Stomach (tissue), 9 donors: ENCODE data around the gene USP37. TPM values are rescaled to one million over a fixed set of nuclear protein-coding genes. Genes with fewer than 3 reads are reported as not detected.

Experiments used
- DNase-seq, 2 donors: peaks; one replicate each; pipeline versions ENCODE4 v3.0.0 to v3.0.0-alpha.2; 2013 to 2019
- H3K27ac ChIP-seq, 5 donors: fragments of 200-600 bp in 4 of 5; sonication (generic) in 4 of 5; one replicate each; pipeline ENCODE4 v1.5.1; 2013 to 2019; ENCODE audit warnings: mild to moderate bottlenecking in 1 of 5, moderate library complexity in 1 of 5
- H3K27me3 ChIP-seq, 3 donors: fragments of 200-600 bp; sonication (generic); one replicate each; pipeline ENCODE4 v1.5.1; 2017 to 2019; ENCODE audit warnings: mixed run types in 1 of 3
- H3K36me3 ChIP-seq, 4 donors: fragments of 200-600 bp; sonication (generic); 1 replicate in 3 of 4; 2 replicates in 1 of 4; pipeline ENCODE4 v1.5.1; 2016 to 2019
- H3K4me1 ChIP-seq, 4 donors: fragments of 200-600 bp; sonication (generic); one replicate each; pipeline ENCODE4 v1.5.1; 2016 to 2019
- H3K4me3 ChIP-seq, 4 donors: fragments of 200-600 bp; sonication (generic) in 3 of 4; one replicate each; pipeline ENCODE4 v1.5.1; 2016 to 2019; ENCODE audit warnings: mild to moderate bottlenecking in 1 of 4
- H3K9me3 ChIP-seq, 4 donors: fragments of 200-600 bp; sonication (generic); one replicate each; pipeline ENCODE4 v1.5.1; 2016 to 2019
- EP300 ChIP-seq: sonication (generic); formaldehyde crosslinking; IDR thresholded peaks from one replicate; pipeline ENCODE4 v1.6.1; 2017; ENCODE audit warnings: antibody characterized with exemption
- POLR2A ChIP-seq, 4 donors: fragments of 450-650 bp; IDR thresholded peaks; one replicate each; pipeline ENCODE4 v1.6.1; 2016; ENCODE audit warnings: antibody characterized with exemption in 4 of 4, control low read depth in 2 of 4, mild to moderate bottlenecking in 1 of 4, moderate library complexity in 1 of 4
- POLR2AphosphoS5 ChIP-seq, 3 donors: sonication (generic); formaldehyde crosslinking; IDR thresholded peaks; one replicate each; pipeline ENCODE4 v1.6.1; 2016; ENCODE audit warnings: antibody characterized with exemption in 3 of 3
- WGBS, 5 donors: extraction: QIAGEN DNeasy Blood & Tissue Kit in 3 of 5; methylation state at CpG; one replicate each; pipeline versions ENCODE4 v1.1.5 to v1.1.7; 2013 to 2018; 5-methylcytosine and 5-hydroxymethylcytosine counted together
- intact Hi-C: fragments of 100-400 bp; cut with DNase I; formaldehyde crosslinking; loops from one replicate; pipeline ENCODE4 v1.15.1; 2023; ENCODE audit warnings: low total_unique reads
- polyA plus RNA-seq, 3 donors: library from polyadenylated mRNA; stranded (reverse); fragments of 200-250 nt; gene quantifications; one replicate each; pipeline ENCODE4 v1.2.3, GENCODE V29; 2013
- total RNA-seq, 5 donors: library from RNA; depleted of rRNA; stranded (reverse); fragments of >200 nt; gene quantifications; one replicate each; pipeline versions ENCODE4 v1.1.0 to v1.2.3, GENCODE V29; 2014 to 2016
- TF ChIP-seq, protein P1 (sequence below), 7 experiments: fragments of 450-650 bp in 4 of 7; fragments of 200-600 bp in 3 of 7; sonication (generic) in 3 of 7; IDR thresholded peaks; one replicate each; pipeline ENCODE4 v1.5.1; 2016 to 2019; ENCODE audit warnings: antibody characterized with exemption in 7 of 7, control low read depth in 2 of 7, mild to moderate bottlenecking in 1 of 7
- donor health status: healthy with polysubstance abuse.
- donor health status: Bipolar disorder and iron deficiency.
- donor health status: healthy.

USP37 gene
- total and polyA plus RNA-seq, 8 donors, result 1.6 to 81.4 (median 5.2) TPM

GRCh38 chr2:218485986-218486667, 82.0 kb downstream of the USP37 start:
- no peaks in the 10 kb centered on the region for H3K27me3 ChIP-seq
- H3K4me3 ChIP-seq, result no peak overlapping the region
- 63 to 79% (median 74%) methylated on average over 7 of the region's 7 CpGs for WGBS, 5 donors
- no peak for TF ChIP-seq EP300
- TF ChIP-seq POLR2AphosphoS5 (IDR thresholded peaks at IDR 0.05), result no peak
- TF ChIP-seq POLR2A (IDR thresholded peaks at IDR 0.05), result no peak
- TF ChIP-seq, protein P1, sequence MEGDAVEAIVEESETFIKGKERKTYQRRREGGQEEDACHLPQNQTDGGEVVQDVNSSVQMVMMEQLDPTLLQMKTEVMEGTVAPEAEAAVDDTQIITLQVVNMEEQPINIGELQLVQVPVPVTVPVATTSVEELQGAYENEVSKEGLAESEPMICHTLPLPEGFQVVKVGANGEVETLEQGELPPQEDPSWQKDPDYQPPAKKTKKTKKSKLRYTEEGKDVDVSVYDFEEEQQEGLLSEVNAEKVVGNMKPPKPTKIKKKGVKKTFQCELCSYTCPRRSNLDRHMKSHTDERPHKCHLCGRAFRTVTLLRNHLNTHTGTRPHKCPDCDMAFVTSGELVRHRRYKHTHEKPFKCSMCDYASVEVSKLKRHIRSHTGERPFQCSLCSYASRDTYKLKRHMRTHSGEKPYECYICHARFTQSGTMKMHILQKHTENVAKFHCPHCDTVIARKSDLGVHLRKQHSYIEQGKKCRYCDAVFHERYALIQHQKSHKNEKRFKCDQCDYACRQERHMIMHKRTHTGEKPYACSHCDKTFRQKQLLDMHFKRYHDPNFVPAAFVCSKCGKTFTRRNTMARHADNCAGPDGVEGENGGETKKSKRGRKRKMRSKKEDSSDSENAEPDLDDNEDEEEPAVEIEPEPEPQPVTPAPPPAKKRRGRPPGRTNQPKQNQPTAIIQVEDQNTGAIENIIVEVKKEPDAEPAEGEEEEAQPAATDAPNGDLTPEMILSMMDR (IDR thresholded peaks at IDR 0.05), result no peak
- no peak overlapping the region for H3K27ac ChIP-seq
- DNase-seq, result no peak
- peaks cover 5 to 96% (median 85%) of the 10 kb centered on the region in 4 donors for H3K36me3 ChIP-seq
- H3K9me3 ChIP-seq, result no peaks in the 10 kb centered on the region
- intact Hi-C loops, result no loop called here
- no peaks in the 10 kb centered on the region for H3K4me1 ChIP-seq

DNA sequence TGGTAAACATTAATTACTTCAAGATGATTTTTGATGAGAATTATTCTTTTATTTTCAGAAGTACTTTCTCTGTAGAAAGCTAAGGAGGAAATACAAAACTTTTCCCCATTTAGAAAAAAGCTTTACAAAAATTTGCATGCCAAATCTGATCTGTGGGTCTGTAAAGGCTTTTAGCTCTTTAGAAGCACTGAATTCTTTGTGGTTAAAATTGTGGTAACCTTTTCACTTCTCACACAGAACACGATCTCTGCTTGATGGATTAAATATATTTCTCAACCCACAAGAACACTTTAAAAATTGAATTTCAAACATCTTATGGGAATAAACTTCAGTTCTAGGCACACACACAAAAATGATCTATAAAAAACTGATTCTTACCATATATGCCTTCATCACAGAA, 85.5 kb downstream of the USP37 start:
- Histone ChIP-seq H3K36me3 (peaks cover 5 to 93% (median 73%) of the 10 kb centered on the region in 4 donors), H3K4me1 (peaks cover 0 to 7% (median 0%) of the 10 kb centered on the region in 4 donors), H3K27ac (no peak overlapping the region), H3K27me3 (no peaks in the 10 kb centered on the region), H3K9me3 (no peaks in the 10 kb centered on the region), H3K4me3 (no peak overlapping the region)
- intact Hi-C loops, result no loop called here
- no peak for DNase-seq
- WGBS, 5 donors, result 39 to 66% (median 52%) methylated on average over 1 of the region's 1 CpG
- TF ChIP-seq, protein P1 (IDR thresholded peaks at IDR 0.05), result no peak
- TF ChIP-seq POLR2A (IDR thresholded peaks at IDR 0.05) (no peak), POLR2AphosphoS5 (IDR thresholded peaks at IDR 0.05) (no peak), EP300 (no peak)

DNA sequence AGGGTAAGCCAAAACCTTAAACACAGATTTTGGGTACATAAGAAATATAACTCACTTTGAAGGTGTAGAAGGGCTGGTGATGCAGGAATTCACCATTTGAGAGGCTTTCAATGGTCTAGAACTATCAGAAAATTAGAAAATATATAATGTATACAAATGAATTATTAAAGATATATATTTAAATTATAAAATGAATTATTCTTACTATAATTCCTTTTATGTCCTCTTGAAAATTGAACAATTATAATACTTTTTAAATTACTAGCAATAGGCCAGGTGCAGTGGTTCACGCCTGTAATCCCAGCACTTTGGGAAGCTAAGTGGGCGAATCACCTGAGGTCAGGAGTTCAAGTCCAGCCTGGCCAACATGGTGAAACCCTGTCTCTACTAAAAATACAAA, 88.6 kb downstream of the USP37 start:
- no peaks in the 10 kb centered on the region for H3K9me3 ChIP-seq
- no peak for DNase-seq
- peaks cover 0 to 12% (median 3%) of the 10 kb centered on the region in 4 donors for H3K4me1 ChIP-seq
- intact Hi-C loops, result no loop called here
- no peak overlapping the region for H3K27ac ChIP-seq
- peaks cover 9 to 80% (median 61%) of the 10 kb centered on the region in 4 donors for H3K36me3 ChIP-seq
- H3K27me3 ChIP-seq, result no peaks in the 10 kb centered on the region
- H3K4me3 ChIP-seq, result no peak overlapping the region
- WGBS, 5 donors, result 96 to 100% (median 97%) methylated on average over 2 of the region's 2 CpGs
- no peak for TF ChIP-seq EP300
- TF ChIP-seq, protein P1 (IDR thresholded peaks at IDR 0.05), result no peak
- TF ChIP-seq POLR2AphosphoS5 (IDR thresholded peaks at IDR 0.05), result no peak
- no peak for TF ChIP-seq POLR2A (IDR thresholded peaks at IDR 0.05)

GRCh38 chr2:218478544-218478943, 89.6 kb downstream of the USP37 start:
- DNase-seq, result no peak
- 71 to 94% (median 81%) methylated on average over 2 of the region's 2 CpGs for WGBS, 5 donors
- TF ChIP-seq, protein P1 (IDR thresholded peaks at IDR 0.05), result no peak
- TF ChIP-seq POLR2AphosphoS5 (IDR thresholded peaks at IDR 0.05), result no peak
- no peak for TF ChIP-seq EP300
- TF ChIP-seq POLR2A (IDR thresholded peaks at IDR 0.05), result no peak
- Histone ChIP-seq H3K4me1 (peaks cover 0 to 12% (median 3%) of the 10 kb centered on the region in 4 donors), H3K36me3 (peaks cover 14 to 80% (median 61%) of the 10 kb centered on the region in 4 donors), H3K27ac (no peak overlapping the region), H3K27me3 (no peaks in the 10 kb centered on the region), H3K4me3 (no peak overlapping the region), H3K9me3 (no peaks in the 10 kb centered on the region)
- intact Hi-C loops, result no loop called here
